NK-92 (cell line): ENCODE data around the gene SEBOX.

Experiments
- DNase-seq: peaks from one replicate; lab custom pipeline; 2025; ENCODE audit not compliant: unreplicated experiment; lab: John Stamatoyannopoulos, UW

SEBOX gene

DNA sequence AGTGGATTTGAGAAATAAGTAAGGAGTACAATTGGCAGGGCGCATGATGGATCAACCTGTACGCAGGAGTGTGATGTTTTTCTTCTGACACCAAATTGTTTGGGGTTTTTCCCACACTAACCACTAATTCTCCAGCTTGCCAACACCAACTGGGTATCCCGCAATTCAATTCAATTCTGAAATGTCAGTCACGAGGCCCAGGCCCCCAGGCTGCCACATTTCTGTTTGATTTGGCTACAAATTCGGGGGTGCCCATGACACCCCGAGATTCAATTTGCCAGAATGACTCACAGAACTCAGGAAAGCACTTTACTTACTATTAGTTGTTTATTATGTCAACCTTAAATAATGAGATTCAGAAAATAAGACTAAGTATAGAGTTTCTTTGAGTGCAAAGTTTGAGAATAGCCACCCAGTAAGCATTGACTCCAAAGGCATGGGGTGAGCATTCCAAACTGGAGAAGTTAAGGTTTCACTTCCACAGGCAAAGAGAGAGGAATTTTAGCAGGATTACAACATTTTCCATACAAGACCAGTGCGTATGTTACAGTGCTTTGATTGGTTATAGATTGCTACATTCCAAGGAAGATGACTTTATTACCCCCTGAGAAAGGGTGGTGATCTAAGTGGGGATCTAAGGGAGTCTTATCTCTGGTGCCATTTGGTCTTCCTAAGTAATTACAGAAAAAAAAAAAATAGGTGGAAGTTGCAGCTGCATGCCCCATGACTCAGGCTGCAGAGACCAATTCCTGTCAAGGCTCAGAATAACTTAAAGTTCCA is 29.5 kb upstream of the SEBOX start:
- DNase-seq = no peak

DNA sequence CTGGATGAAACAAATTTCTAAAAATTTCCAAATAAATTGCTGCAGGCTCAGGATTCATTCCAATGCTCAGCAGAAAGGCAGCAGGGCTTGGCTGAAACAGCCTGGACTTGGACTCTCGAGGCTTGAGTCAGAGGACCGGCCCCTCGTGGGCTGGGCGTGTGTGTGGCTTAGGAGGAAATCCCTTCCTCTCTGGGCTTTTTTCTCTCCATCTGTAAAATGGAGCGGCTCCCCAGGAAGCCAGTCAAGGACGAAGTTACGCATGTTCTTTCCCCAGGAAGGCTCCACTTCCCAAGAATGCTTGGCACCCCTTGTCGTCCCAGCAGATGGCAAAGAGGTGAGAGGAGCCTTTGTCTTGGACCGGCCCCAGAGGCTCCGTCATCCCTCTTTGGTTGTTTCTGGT is 27.5 kb upstream of the SEBOX start:
- DNase-seq = no peak

DNA sequence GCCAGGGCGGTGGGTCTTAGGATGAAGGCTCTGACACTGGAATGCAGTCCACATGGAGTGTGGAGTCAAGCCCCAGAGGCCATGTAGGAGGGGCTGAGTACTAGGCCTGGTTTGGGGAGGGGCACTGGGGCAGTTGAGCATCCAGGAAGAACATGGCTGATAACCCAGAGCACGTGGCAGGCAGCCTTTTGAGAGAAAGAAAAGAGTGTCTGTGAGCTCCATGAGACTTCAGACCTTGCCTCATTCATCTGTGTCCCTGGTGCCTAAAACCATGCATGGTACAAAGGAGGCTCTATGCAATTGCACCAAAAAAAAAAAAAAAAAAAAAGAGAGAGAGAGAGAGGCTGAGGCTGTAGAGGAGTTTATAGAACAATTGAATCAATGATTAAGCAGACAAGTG is 26.4 kb upstream of the SEBOX start:
- DNase-seq = no peak

DNA sequence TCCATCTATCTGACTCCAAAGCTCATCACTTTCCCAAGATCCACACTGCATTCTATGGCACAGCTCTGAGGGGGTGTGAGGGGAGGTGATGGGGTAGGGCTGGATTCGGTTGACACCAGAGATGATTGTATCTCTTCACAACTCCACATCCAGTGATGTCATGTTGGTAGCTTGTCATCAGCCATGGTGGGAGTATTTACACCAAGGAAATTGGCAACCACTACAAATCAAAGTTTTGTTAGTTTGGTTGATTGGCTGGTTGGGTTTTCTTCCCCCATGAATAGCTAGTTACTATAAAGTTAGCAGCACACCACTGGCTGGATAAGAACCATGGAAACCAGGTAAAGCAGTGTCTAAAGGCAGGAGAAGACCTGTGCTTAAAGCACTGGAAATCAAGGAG is 26.0 kb upstream of the SEBOX start:
- no peak for DNase-seq

DNA sequence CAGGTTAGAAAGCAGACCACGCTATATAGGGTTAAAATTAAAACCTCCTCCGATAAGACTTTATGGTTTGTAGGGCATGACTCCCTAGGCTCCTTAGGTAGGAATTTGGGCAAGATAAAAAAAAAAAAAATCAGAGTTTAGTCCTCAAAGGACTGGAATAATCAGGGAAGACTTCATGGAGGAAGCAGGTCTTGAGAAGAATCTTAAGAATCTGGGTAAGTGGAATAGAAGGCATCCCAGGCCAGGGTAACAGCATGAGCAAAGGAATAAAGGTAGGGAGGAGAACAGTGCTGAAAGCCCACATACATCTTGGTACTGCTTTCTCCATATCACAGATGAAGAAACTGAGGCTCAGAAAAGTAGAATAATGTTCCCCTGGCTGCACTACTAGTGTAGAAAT is 25.6 kb upstream of the SEBOX start:
- no peak for DNase-seq

DNA sequence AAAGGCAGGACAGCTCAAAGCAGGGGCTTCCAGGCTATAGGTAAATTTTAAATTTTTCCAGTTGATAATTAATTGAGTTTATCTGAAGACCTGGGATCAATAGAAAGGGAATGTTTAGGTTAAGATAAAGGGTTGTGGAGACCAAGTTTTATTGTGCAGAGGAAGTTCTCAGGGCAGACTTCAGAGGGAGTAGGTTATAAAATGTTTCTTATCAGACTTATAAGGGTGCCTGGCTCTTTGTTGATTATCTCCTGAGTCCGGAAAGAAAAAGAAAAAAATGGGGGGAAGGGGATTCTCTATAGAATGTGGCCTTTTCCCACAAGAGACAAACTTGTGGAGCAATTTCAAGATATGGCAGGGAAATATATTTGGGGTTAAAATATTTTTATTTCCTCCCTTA is 25.1 kb upstream of the SEBOX start:
- no peak for DNase-seq

DNA sequence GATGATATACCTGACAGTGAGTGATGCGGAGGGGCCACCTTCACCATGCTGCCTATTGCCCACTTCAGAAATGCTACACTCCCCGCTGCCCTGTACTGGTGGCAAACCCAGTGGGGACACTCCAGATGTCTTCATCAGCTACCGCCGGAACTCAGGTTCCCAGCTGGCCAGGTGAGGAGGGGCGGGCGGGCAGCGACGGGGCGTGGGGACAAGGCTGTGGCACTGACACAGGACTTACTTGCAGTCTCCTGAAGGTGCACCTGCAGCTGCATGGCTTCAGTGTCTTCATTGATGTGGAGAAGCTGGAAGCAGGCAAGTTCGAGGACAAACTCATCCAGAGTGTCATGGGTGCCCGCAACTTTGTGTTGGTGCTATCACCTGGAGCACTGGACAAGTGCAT is 23.1 kb upstream of the SEBOX start:
- no peak for DNase-seq

DNA sequence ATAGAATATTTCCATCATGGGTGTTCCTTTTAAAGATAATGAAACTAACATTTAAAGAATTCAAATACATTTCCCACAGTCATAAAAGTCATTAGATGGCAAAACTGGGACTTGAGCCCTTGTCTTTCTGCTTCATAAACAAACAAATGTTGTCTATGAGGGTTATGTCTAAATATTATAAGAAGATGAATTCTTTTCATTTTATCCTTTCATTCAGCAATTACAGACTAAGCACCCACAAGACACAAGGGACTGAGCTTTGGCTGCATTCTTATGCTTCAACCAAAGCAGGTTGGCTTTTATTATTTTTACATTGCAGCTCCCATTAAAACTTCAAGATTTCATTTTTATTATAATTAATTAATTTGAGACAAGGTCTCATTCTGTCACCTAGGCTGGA is 21.4 kb upstream of the SEBOX start:
- DNase-seq = no peak

DNA sequence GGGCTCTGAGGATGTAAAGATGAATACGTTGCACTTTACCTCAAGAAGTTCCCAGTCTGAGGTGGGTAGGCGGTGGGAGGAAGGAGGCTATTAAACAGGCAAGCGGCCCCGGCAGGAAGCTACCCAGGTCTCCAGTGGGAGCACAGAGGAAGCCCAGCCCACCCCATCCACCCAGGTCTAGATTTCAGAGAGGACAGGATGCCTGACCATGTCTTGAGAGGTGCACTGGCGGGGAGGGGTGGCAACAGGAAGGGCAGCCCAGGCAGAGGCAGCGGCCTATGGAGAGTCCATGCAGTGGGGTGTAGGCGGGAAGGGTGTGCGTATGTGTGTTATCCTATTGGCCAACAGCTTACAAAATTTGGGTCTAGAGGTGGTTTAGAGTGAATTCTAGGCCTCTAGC is 20.4 kb upstream of the SEBOX start:
- DNase-seq = no peak

DNA sequence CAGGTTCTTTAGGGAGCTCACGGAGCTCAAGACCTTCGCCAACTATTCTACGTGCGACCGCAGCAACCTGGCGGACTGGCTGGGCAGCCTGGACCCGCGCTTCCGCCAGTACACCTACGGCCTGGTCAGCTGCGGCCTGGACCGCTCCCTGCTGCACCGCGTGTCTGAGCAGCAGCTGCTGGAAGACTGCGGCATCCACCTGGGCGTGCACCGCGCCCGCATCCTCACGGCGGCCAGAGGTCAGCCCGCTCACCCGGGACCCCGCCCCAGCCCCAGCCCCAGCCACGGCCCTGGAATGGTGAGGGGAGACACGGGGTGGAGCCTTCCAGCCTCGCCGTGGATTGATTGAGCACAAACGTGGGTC is 20.0 kb upstream of the SEBOX start:
- no peak for DNase-seq

DNA sequence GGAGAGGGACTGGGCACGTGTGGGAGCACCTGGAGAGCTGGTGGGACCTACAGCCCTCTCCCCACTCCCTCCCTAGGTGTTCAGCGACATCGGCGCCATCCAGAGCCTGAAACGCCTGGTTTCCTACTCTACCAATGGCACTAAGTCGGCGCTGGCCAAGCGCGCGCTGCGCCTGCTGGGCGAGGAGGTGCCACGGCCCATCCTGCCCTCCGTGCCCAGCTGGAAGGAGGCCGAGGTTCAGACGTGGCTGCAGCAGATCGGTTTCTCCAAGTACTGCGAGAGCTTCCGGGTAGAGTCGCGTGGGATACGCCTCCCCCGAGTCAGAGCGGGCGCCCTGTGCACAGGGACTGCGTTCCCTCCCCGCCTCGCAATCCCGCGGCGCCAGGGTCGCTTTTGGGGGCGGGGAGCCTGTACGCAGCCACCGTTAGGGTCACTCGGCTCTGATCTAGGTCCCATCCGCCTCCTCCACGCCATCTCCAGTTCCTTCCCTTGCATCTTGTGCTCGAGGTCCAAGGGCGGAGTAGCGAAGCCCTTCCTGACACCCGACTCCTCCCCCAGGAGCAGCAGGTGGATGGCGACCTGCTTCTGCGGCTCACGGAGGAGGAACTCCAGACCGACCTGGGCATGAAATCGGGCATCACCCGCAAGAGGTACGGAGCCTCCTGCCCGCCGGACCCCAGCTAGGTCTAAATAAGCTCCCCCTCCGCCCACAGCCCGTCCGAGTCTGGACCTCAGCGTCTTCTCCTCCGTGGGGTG is 19.5 kb upstream of the SEBOX start:
- no peak for DNase-seq

DNA sequence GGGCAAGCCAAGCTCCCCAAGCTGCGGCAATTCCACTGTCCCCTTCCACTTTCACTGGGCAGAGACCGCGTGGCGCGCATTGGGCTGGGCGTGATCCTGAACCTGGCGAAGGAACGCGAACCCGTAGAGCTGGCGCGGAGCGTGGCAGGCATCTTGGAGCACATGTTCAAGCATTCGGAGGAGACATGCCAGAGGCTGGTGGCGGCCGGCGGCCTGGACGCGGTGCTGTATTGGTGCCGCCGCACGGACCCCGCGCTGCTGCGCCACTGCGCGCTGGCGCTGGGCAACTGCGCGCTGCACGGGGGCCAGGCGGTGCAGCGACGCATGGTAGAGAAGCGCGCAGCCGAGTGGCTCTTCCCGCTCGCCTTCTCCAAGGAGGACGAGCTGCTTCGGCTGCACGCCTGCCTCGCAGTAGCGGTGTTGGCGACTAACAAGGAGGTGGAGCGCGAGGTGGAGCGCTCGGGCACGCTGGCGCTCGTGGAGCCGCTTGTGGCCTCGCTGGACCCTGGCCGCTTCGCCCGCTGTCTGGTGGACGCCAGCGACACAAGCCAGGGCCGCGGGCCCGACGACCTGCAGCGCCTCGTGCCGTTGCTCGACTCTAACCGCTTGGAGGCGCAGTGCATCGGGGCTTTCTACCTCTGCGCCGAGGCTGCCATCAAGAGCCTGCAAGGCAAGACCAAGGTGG is 16.3 kb upstream of the SEBOX start:
- DNase-seq = no peak

DNA sequence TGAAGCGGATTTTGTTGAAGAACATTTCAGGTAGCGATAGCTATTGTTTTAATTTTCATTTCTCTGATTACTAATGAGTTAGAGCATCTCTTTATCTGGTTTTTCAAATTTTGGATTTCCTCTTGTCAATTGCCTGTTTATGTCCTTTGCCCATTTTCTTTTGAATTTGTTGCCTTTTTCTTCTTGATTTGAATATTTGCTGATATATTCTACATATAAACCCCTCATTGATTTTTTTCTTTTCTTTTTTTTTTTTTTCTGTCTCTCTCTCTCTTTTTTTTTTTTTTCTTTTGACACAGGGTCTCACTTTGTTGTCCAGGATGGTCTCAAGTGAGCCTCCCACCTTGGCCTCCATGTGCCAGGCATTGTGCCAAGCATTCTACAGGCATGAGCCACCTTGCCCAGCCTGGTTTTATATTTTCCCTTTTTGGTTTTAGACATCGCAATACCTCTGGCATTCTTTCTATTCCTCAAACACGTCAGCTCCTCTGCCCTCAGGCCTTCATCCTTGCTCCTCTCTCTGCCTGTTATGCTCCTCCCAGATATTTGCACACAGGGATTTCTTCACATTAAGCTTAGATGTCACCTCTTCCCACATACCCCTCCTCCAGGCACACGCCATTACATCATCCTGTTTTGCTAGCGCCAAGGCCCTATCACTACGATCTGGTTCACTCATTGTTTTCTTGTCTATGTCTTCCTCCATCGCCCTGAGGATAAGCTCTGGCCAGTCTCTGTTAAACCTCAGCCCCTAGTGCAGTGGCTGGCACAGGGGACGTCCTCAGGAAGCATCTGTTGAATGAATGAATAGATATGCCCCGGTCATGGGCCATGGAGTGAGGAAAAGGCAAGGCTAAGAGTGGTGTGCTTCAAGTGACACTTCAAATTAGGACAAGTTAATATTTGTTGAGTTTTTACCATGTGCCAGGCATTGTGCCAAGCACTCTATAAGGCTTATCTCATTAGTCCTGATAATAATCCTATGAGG is 15.1 kb upstream of the SEBOX start:
- DNase-seq = no peak

DNA sequence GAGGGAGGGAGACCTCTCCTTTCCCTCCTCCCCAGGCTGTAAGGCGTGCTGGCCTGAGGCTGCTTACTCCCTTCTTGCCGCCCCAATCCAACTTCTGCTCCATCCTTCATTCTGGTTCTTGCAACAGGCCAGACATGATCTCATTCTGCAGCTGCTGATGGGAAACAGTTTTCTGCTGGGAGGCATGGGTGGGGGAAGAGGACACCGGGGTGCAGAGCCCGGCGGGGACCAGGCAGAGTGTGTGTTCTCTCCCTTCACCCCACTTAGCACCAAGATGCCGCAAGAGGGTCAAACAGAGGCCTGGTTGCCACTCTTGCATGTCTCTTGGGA is 7.9 kb upstream of the SEBOX start:
- no peak for DNase-seq

DNA sequence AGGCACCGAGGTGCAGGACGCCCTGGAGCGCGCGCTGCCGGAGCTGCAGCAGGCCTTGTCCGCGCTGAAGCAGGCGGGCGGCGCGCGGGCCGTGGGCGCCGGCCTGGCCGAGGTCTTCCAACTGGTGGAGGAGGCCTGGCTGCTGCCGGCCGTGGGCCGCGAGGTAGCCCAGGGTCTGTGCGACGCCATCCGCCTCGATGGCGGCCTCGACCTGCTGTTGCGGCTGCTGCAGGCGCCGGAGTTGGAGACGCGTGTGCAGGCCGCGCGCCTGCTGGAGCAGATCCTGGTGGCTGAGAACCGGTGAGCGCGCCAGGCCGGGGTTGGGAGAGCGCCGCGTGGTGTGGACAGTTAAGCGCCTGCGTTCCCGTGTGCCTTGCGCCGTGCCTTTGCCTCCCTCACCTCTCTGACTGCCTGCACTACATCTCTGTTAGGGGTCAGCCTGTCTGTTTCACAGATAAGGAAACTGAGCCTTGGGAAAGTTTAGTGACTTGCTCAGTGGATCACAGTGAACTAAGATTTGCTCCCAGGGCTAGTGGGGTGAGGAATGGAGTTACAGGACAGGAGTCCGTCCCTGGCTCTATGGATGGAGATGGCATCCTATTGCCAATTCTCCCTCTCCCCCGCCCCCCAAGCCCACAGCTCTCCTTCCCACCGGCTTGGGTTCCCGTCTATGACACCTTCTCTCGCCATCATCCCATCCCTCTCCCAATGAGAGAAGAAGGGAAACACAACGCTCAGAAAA is 7.4 kb upstream of the SEBOX start:
- DNase-seq = no peak

DNA sequence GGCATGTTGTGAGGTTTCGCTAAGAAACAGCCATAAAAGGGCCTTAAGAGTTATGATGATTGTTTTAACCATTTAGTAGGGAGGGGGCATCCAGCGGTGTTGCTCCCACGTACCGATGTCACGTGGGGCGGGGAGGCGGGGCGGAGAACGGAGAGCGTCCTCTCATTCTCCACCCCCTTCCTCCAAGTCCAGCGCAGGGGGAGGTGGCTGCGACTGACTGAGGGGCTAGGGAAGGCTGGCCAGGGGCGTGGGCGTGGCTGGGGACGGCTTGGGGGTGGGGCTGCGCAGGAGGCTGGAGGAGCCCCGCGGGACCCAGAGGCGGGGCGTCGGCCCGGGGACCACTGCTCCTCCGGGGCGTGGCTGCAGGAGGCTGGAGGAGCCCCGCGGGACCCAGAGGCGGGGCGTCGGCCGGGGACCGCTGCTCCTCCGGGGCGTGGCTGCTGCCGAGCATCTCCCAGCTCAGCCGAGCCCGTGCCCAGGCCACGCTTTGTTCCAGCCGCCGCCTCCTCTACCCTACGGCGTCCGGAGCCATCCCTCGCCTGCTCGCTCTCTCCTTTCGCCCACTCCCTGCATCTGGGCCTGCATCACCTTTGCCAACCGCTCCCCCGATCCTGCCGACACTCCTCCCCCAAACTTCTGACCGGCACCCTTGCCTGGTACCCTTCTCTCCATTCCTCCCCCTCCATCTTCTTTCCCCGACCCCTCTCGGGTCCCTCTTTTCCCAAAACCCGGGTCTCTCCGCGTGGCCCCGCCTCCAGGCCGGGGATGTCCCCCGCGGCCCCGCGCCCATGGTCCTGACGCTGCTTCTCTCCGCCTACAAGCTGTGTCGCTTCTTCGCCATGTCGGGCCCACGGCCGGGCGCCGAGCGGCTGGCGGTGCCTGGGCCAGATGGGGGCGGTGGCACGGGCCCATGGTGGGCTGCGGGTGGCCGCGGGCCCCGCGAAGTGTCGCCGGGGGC is 6.5 kb upstream of the SEBOX start, which contains the start of gene SARM1:
SARM1 (plus strand) TSS at position 450 of the 958 bp plus-strand sequence; CDS start at position 789, 339 bp downstream.
- DNase-seq = no peak

DNA sequence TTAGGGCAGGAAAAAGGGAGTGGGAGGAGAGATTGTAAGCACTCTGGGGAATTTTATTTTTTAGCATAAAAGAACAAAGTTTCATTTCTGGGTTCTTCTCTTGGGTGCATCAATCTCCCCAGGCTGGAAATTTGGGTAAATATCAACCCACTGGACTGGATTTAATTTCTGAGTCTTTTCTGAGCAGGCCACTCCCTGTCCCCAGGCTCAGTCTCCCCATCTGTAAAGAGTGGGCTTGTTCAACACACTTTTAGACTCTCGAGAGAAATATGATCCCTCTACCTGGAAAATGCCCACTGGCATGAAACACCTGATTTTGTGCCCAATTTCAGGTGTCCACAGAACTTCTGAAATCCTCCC is 5.7 kb upstream of the SEBOX start:
- DNase-seq = no peak

DNA sequence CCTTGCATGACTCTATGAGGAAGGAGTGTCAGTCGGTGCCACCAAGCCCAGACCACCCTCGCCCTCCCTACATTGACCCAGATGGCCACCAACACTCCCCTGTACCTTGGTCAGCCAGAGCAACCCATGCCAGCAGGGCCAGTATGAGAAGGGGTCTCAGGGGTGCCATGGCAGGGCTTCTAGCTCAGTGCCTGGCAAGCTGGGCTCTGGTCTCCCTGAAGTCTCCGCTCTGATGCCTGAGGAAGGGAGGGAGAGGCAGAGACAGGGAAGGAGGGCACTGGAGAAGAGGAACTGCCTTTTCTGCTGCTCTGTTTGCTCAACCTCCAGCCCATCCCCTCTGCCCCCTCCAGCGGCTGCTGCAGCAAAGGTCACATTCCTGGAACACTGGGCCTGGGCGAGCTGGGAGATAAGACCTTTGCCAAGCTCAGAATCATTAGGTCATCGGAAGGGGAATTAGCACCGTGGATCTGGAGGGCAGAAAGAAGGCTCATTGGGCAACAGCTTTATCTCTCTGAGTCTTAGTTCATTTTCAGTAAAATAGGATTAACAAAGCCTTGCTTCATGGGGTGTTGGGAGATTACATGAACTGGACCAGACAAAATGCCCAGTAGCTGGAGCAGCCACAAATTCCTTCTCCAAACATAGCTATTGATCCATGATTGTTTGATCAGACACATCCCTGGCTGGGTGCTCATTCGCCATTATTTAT is 5.2 kb upstream of the SEBOX start, which contains the start of gene VTN:
VTN (minus strand) TSS at position 273 of the 709 bp plus-strand sequence; CDS start at position 169, 104 bp downstream.
- no peak for DNase-seq

DNA sequence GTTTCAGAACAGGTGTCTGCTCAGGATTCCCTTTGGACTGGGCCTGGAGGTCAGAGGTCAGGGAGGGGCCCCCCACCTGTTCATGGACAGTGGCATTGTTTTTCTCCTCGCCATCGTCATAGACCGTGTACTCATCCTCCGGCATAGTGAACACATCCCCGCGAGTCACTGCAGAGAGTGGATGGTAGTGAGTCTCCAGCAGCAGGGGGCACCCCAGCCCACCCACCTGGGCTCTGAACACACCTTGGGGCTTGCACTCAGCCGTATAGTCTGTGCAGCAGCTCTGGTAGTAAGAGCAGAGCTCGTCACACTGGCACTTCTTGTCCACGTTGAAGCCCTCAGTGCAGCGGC is 4.7 kb upstream of the SEBOX start:
- no peak for DNase-seq
